Ovary (tissue), 3 donors: ENCODE measurements around the gene NT5DC3.

Experiments used
- EP300 ChIP-seq: sonication (generic); formaldehyde crosslinking; IDR thresholded peaks from one replicate; pipeline ENCODE4 v1.6.1; 2017; ENCODE audit warnings: antibody characterized with exemption
- TF ChIP-seq, protein P1 (sequence below), 3 donors: fragments of 450-650 bp in 2 of 3; fragments of 200-600 bp in 1 of 3; IDR thresholded peaks; one replicate each; pipeline versions ENCODE4 v1.5.1 to v1.8.0; 2016 to 2022; ENCODE audit warnings: antibody characterized with exemption in 3 of 3, mild to moderate bottlenecking in 1 of 3
- donor health status: DM: no; HTN: no; CAD: no.

DNA sequence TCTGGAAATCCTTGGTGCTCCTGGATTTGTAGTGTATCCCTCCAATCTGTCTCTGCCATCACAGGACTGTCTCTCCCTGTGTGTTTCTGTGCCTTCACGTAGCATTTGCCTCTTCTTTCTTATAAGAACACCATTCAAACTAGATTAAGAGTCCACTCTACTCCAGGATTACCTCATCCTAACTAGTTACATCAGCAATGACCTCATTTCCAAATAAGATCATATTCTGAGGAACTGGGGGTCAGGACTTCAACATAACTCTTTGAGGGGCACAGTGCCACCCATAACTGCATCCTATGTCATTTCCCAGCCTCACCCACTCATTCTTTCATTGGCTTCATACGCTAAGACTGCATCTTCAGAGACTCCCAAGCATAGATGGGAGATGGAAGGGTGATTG lies 106.2 kb downstream of the NT5DC3 start:
- TF ChIP-seq, protein P1, sequence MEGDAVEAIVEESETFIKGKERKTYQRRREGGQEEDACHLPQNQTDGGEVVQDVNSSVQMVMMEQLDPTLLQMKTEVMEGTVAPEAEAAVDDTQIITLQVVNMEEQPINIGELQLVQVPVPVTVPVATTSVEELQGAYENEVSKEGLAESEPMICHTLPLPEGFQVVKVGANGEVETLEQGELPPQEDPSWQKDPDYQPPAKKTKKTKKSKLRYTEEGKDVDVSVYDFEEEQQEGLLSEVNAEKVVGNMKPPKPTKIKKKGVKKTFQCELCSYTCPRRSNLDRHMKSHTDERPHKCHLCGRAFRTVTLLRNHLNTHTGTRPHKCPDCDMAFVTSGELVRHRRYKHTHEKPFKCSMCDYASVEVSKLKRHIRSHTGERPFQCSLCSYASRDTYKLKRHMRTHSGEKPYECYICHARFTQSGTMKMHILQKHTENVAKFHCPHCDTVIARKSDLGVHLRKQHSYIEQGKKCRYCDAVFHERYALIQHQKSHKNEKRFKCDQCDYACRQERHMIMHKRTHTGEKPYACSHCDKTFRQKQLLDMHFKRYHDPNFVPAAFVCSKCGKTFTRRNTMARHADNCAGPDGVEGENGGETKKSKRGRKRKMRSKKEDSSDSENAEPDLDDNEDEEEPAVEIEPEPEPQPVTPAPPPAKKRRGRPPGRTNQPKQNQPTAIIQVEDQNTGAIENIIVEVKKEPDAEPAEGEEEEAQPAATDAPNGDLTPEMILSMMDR (IDR thresholded peaks at IDR 0.05), result no peak
- no peak for TF ChIP-seq EP300
